ENCODE measurements around the gene MICU1. TPM values are rescaled to one million over a fixed set of nuclear protein-coding genes. Genes with fewer than 3 reads are reported as not detected.

The MICU1 gene
- polyA plus RNA-seq, 1 donor (not counting 4 experiments of a cell fraction or from before 2014, with no cell fraction given): 19.4 TPM

- Histone ChIP-seq H3K9ac (ENCODE audit: control insufficient read depth, extremely low read depth, insufficient read depth, low read length) (no peak overlapping the region), H4K20me1 (ENCODE audit: control insufficient read depth, extremely low read depth, insufficient read depth, low read length) (no peaks in the 10 kb centered on the region), H3K79me2 (ENCODE audit: control insufficient read depth, insufficient read depth, low read length) (no peaks in the 10 kb centered on the region), H3K4me1 (ENCODE audit: control insufficient read depth, extremely low read depth, insufficient read depth, low read length) (no peaks in the 10 kb centered on the region), H3K9me1 (ENCODE audit: control insufficient read depth, extremely low read depth, insufficient read depth, low read length) (no peaks in the 10 kb centered on the region), H3K4me2 (ENCODE audit: control insufficient read depth, extremely low read depth, insufficient read depth, low read depth, low read length) (no peak overlapping the region), H3K27ac (ENCODE audit: control insufficient read depth, insufficient read depth, low read length) (no peak overlapping the region), H3K9me3 (ENCODE audit: control insufficient read depth, low read depth, low read length) (no peaks in the 10 kb centered on the region), H3K4me3 (ENCODE audit: control insufficient read depth in 2 of 3, extremely low read depth in 1 of 3, insufficient read depth in 2 of 3, low read depth in 1 of 3, low read length in 3 of 3) (no peak overlapping the region), H2AFZ (ENCODE audit: control insufficient read depth, low read length) (no peak overlapping the region), H3K27me3 (ENCODE audit: control insufficient read depth, extremely low read depth, insufficient read depth, low read length) (no peaks in the 10 kb centered on the region), H3K36me3 (ENCODE audit: control insufficient read depth in 2 of 2, extremely low read depth in 1 of 2, insufficient read depth in 2 of 2, low read length in 2 of 2) (no peaks in the 10 kb centered on the region)
- dilution Hi-C loops (cut with MboI; ENCODE audit: extremely low pct_ligation_motif_present, low sequenced_read_pairs): no loop called here
- TF ChIP-seq EZH2 (IDR thresholded peaks at IDR 0.05; ENCODE audit: low read length) (no peak), CTCF (optimal IDR thresholded peaks at IDR 0.05 in 1 of 3, IDR thresholded peaks at IDR 0.05 in 1 of 3, conservative IDR thresholded peaks at IDR 0.05 in 1 of 3; ENCODE audit: extremely low read depth in 1 of 3, insufficient read depth in 2 of 3, low read length in 3 of 3) (no peak)
- FAIRE-seq (no peak), DNase-seq (ENCODE audit: low read depth, low spot score) (no peak)
Observed at GRCh38 chr10:72460284-72460876, 165.5 kb downstream of the MICU1 start.

- Histone ChIP-seq H2AFZ (ENCODE audit: control insufficient read depth, low read length) (no peak overlapping the region), H3K9me1 (ENCODE audit: control insufficient read depth, extremely low read depth, insufficient read depth, low read length) (no peaks in the 10 kb centered on the region), H3K4me3 (ENCODE audit: control insufficient read depth in 2 of 3, extremely low read depth in 1 of 3, insufficient read depth in 2 of 3, low read depth in 1 of 3, low read length in 3 of 3) (no peak overlapping the region), H3K4me1 (ENCODE audit: control insufficient read depth, extremely low read depth, insufficient read depth, low read length) (no peaks in the 10 kb centered on the region), H4K20me1 (ENCODE audit: control insufficient read depth, extremely low read depth, insufficient read depth, low read length) (no peaks in the 10 kb centered on the region), H3K9ac (ENCODE audit: control insufficient read depth, extremely low read depth, insufficient read depth, low read length) (no peak overlapping the region), H3K36me3 (ENCODE audit: control insufficient read depth in 2 of 2, extremely low read depth in 1 of 2, insufficient read depth in 2 of 2, low read length in 2 of 2) (no peaks in the 10 kb centered on the region), H3K4me2 (ENCODE audit: control insufficient read depth, extremely low read depth, insufficient read depth, low read depth, low read length) (no peak overlapping the region), H3K27ac (ENCODE audit: control insufficient read depth, insufficient read depth, low read length) (no peak overlapping the region), H3K9me3 (ENCODE audit: control insufficient read depth, low read depth, low read length) (no peaks in the 10 kb centered on the region), H3K79me2 (ENCODE audit: control insufficient read depth, insufficient read depth, low read length) (no peaks in the 10 kb centered on the region), H3K27me3 (ENCODE audit: control insufficient read depth, extremely low read depth, insufficient read depth, low read length) (no peaks in the 10 kb centered on the region)
- FAIRE-seq (no peak), DNase-seq (ENCODE audit: low read depth, low spot score) (no peak)
- dilution Hi-C loops (cut with MboI; ENCODE audit: extremely low pct_ligation_motif_present, low sequenced_read_pairs): no loop called here
- TF ChIP-seq CTCF (optimal IDR thresholded peaks at IDR 0.05 in 1 of 3, IDR thresholded peaks at IDR 0.05 in 1 of 3, conservative IDR thresholded peaks at IDR 0.05 in 1 of 3; ENCODE audit: extremely low read depth in 1 of 3, insufficient read depth in 2 of 3, low read length in 3 of 3): no peak
Observed at GRCh38 chr10:72459301-72459700, 166.6 kb downstream of the MICU1 start.

Data from keratinocyte (primary cell).